Stimulated activated CD4-positive, alpha-beta T cell treated with anti-CD3 and anti-CD28 coated beads, Interleukin-15, amount 100 ng/mL, for 24 hours (primary cell): Measurements from ENCODE around the gene MOSMO.
"Not testable (repeated sequence)": the region's sequence is repeated elsewhere in the genome, so short reads cannot be mapped to it uniquely, and the experiment has no call there.

ENCODE experiments used
- DNase-seq: peaks from one replicate; pipeline ENCODE4 v3.0.0-alpha.2; 2020

MOSMO gene

DNA sequence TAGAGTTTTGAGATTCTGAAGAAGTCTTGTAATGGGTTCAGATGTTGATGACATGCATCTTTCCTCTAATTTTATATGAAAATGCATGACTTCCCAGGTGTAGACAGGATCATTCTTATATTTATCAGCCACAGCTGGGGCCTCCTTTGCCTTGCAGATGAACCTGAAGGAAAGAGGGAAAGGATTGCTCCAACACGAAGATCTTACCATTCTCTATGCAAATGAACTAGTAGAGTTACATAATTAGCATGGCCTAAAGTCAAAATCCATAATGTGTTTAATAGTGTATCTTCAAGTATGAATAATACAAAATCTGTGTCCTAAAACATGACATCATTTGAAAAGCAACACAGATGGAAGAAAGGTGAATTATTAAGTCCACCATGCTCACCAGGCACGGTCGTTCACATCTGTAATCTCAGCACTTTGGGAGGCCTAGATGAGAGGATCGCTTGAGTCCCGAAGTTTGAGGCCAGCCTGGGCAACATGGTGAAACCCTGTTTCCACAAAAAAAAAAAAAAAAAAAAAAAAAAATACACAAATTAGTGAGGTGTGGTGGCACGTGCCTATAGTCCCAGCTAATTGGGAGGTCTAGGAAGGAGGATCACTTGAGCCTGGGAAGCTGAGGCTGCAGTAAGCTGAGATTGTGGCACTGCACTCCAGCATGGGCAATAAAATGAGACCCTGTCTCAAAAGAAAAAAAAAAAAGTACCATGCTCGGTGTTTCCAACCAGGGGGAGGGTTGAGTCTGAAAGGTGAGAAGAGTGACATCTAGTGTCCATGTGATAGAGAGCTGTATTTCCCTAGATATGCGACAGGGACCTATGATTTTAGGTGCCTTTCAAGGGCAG, 90.7 kb downstream of the MOSMO start:
- DNase-seq, result peak; percentile 6

DNA sequence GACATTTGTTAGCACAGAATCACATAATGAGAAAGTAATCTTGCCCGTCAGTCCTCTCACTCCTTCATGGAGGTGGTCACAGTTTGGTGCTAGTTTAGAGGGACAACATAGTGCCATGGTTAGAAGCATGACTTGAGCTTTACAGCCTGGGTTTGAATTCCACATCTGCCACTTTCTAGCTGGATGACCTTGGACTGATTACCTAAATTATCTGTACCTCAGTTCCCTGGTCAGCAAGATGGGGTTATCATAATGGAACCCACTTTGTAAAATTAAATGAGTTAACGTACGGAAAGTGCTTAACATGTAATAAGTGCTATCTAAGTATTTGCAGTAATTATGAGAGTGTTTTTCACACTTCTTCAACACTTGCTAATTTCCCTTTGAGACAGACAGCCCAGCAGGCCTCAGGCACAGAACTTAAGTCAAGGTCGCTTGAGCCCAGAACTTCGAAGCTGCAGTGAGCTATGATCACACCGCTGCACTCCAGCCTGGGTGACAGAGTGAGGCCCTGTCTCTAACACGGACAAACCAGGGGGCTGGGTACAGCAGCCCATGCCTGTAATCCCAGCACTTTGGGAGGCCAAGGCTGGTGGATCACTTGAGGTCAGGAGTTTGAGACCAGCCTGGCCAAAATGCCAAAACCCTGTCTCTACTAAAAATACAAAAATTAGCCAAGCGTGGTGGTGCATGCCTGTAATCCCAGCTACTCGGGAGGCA, 91.5 kb downstream of the MOSMO start:
- no peak for DNase-seq

- DNase-seq, result no peak
Observed at GRCh38 chr16:22103441-22103840, 95.5 kb downstream of the MOSMO start.

GRCh38 chr16:22109258-22109898, 101.5 kb downstream of the MOSMO start:
- no peak for DNase-seq

GRCh38 chr16:22111629-22112028, 103.7 kb downstream of the MOSMO start:
- DNase-seq, result not testable (repeated sequence)

- DNase-seq, result no peak
Observed at GRCh38 chr16:22116095-22116700, 108.3 kb downstream of the MOSMO start.

DNA sequence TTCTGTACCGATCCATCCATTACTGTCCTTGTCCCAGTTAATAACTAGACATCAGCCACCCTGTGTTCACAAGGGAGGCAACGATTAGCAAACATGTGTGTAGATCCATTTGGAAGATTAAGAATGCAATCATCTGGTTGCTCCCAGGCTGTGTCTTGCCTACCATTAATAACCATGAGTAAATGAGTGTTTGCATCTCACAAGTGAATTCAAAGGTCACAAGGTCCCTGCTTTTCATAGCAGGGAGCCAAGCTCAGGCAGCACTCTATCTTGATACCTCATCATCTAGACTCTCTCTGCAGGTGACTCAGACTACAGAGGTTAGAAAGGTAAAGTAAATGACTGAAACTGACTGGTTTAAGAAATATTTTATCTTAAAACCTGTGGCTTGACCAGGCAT, 109.7 kb downstream of the MOSMO start:
- DNase-seq, result no peak

- no peak for DNase-seq
Observed at GRCh38 chr16:22120440-22120839, 112.5 kb downstream of the MOSMO start.

DNA sequence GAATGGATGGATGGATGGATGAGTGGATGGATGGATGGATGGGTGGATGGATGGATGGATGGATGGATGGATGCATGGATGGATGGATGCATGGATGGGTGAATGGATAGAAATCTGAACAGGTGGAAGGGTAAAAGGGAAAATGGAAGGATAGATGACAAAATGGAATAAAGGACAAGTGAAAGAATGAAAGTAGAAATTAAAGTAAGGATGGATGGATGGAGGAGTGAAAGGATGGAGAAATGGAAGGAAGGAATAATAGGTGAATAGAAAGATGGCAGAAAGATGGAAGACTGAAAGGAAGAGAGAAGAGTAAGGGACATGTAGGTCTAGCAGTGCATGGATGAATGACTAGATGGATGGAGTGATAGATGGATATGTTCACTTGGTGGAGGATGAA, 114.3 kb downstream of the MOSMO start:
- DNase-seq, result no peak

DNA sequence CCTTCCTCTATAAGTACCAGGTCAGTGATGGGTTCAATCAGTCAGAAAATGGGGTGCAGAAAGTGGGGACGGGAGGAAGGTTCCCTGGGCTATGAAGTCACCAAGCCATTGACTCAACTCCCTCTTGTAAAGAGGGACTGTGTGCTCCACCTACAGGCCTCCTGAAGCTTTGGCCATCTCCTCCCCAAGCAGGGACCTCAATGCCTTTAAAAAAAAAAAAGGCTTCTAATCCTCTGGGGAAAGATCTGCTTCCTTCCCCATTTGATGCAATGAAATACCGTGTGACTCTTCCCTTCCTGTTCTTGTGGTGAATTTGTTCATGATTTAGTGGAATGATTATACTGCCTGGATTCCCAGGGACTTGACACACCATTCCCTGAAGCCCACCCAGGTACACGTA, 115.2 kb downstream of the MOSMO start:
- no peak for DNase-seq

DNA sequence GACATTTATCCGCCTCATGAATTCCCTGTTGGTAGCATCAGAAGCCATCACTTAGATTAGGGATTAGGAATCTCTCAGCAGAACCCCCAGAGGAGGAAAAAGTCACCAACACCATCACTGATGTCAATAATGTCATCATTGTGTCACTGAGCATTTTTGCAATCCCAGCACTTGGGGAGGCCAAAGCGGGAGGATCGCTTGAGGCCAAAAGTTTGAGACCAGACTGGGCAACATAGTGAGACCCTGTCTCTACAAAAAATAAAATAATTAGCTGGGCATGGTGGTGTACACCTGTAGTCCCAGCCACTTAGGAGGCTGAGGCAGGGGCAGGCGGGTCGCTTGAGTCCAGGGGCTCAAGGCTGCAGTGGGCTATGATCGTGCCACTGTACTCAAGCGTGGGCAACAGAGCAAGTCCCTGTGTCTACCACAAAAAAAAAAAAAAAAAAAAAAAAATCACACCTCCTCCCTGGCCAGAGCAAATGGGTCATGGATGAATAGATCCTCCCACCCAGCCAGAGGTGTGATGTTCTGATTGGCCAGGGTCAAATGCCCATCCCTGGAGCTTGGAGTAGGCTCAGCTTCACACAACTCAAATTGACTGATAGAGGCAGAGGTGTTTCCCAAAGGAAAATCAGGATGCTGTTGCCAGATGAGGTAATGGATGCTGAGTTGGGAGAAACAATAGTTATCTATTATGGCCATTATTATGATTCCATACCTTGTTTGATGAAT, 116.0 kb downstream of the MOSMO start:
- DNase-seq, result no peak

GRCh38 chr16:22124583-22125284, 116.8 kb downstream of the MOSMO start:
- no peak for DNase-seq

DNA sequence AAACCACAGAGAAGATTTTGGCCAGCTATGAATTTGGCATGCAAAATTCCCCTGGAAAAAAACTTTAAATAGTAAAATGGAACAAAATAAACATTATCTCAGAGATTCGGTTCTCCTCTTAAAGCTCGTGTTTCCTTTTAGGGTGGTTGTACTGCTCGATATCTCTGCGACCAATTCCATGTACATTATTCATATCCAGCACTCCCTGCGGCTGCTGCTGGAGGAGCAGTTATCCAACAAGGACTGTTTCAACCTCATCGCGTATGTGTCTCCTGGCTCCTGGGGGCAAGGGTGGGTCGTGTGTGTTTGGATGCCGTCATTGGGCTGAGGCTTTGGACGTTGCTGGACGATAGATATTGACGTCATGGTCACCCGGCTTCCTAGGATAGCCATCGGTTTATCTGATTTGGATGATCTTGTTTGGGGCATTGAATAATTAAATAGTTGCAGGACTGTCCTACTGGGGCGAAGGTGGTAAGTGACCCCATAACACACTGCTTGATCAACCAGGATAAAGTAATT, 118.2 kb downstream of the MOSMO start:
- DNase-seq, result no peak

- DNase-seq, result not testable (repeated sequence)
Observed at GRCh38 chr16:22128537-22128936, 120.6 kb downstream of the MOSMO start.

DNA sequence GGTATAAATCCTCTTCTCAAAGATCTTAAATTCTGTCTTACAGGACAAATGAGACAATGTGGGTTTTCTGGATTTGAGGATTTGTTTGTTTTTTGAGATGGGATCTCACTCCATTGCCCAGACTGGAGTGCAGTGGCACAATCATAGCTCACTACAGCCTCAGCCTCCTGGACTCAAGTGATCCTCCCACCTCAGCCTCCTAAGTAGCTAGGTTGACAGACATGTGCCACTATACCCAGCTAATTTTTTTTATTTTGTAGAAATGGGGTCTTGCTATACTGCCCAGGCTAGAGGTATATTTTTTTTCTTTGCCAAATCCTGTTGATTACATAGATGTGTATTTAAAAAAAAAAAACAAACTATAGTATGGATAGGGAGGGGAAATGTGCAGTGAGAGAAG, 122.6 kb downstream of the MOSMO start:
- no peak for DNase-seq

GRCh38 chr16:22132801-22133200, 124.9 kb downstream of the MOSMO start:
- no peak for DNase-seq
